Measurements from ENCODE around the gene SMPD2. TPM values are rescaled to one million over a fixed set of nuclear protein-coding genes. Genes with fewer than 3 reads are reported as not detected.
A peak's percentile ranks its signal among the peaks of the same experiment; 100 is the strongest.

Gene SMPD2
- total and polyA plus RNA-seq, 9 of the 15 experiments (the other 6 are each of a cell fraction or from before 2014, with no cell fraction given): 0.13 to 21.8 (median 18.3) TPM

DNA sequence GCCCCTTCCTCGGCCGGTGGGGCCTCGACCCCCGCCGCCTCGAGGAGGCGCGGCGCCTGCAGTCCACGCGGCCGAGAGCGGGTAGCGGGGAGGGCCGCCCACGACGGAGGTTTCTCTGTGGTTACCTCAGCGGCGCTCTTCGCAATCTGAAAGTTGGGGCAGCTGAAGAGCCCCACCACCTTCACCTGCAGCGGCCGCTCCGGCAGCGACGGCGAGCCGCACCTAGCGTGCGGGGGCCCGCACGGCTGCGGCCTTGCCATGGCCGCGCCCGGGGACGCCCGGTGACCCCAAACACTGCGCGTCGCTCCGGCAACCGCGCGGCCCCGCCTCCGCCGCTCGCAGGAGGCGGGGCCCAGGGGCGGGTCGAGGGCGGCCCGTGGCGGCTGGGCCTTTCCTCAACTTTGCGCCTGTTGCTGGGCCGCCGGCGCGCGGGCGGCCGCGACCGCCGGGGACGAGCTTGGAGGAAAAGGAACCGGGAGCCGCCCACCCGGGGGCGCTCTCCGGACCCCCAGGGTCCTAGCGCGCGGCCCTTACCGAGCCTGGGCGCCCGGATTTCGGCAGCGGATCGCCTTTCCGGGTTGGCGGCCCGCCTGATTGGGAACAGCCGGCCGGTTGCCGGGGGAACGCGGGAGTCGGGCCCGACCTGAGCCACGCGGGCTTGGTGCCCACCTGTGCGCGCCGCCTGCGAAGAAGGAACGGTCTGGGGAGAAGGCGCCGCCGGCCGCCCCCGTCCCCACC lies at the start of gene SMPD2, which contains the start of gene PPIL6 (continued):
- TF ChIP-seq, protein P1, sequence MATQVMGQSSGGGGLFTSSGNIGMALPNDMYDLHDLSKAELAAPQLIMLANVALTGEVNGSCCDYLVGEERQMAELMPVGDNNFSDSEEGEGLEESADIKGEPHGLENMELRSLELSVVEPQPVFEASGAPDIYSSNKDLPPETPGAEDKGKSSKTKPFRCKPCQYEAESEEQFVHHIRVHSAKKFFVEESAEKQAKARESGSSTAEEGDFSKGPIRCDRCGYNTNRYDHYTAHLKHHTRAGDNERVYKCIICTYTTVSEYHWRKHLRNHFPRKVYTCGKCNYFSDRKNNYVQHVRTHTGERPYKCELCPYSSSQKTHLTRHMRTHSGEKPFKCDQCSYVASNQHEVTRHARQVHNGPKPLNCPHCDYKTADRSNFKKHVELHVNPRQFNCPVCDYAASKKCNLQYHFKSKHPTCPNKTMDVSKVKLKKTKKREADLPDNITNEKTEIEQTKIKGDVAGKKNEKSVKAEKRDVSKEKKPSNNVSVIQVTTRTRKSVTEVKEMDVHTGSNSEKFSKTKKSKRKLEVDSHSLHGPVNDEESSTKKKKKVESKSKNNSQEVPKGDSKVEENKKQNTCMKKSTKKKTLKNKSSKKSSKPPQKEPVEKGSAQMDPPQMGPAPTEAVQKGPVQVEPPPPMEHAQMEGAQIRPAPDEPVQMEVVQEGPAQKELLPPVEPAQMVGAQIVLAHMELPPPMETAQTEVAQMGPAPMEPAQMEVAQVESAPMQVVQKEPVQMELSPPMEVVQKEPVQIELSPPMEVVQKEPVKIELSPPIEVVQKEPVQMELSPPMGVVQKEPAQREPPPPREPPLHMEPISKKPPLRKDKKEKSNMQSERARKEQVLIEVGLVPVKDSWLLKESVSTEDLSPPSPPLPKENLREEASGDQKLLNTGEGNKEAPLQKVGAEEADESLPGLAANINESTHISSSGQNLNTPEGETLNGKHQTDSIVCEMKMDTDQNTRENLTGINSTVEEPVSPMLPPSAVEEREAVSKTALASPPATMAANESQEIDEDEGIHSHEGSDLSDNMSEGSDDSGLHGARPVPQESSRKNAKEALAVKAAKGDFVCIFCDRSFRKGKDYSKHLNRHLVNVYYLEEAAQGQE (IDR thresholded peaks at IDR 0.05; ENCODE audit: borderline replicate concordance): peak; percentile 91
- TF ChIP-seq, protein P1 (CRISPR knock-in tag; IDR thresholded peaks at IDR 0.05; ENCODE audit: low read depth): no peak
- TF ChIP-seq, protein P2, sequence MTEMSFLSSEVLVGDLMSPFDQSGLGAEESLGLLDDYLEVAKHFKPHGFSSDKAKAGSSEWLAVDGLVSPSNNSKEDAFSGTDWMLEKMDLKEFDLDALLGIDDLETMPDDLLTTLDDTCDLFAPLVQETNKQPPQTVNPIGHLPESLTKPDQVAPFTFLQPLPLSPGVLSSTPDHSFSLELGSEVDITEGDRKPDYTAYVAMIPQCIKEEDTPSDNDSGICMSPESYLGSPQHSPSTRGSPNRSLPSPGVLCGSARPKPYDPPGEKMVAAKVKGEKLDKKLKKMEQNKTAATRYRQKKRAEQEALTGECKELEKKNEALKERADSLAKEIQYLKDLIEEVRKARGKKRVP (CRISPR knock-in tag; IDR thresholded peaks at IDR 0.05): peak; percentile 78
- TF ChIP-seq ZNF57 (CRISPR knock-in tag; IDR thresholded peaks at IDR 0.05): no peak
- peak; percentile 75 for TF ChIP-seq POLR2A (conservative IDR thresholded peaks at IDR 0.05)
- no peak for TF ChIP-seq ZNF347 (CRISPR knock-in tag; IDR thresholded peaks at IDR 0.05; ENCODE audit: low read depth)
- TF ChIP-seq SAP30 (IDR thresholded peaks at IDR 0.05; ENCODE audit: borderline replicate concordance, insufficient read depth, low read depth, low read length, poor library complexity, severe bottlenecking): peak; percentile 87
- TF ChIP-seq, protein P3, sequence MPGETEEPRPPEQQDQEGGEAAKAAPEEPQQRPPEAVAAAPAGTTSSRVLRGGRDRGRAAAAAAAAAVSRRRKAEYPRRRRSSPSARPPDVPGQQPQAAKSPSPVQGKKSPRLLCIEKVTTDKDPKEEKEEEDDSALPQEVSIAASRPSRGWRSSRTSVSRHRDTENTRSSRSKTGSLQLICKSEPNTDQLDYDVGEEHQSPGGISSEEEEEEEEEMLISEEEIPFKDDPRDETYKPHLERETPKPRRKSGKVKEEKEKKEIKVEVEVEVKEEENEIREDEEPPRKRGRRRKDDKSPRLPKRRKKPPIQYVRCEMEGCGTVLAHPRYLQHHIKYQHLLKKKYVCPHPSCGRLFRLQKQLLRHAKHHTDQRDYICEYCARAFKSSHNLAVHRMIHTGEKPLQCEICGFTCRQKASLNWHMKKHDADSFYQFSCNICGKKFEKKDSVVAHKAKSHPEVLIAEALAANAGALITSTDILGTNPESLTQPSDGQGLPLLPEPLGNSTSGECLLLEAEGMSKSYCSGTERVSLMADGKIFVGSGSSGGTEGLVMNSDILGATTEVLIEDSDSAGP (CRISPR knock-in tag; IDR thresholded peaks at IDR 0.05): no peak
- no peak for TF ChIP-seq ZNF274 (IDR thresholded peaks at IDR 0.05; ENCODE audit: borderline replicate concordance, low read depth, low read length)
- peak; percentile 49; the same call in 1 of the 2 replicates for TF ChIP-seq SAFB (IDR thresholded peaks at IDR 0.05; ENCODE audit: borderline replicate concordance, low read depth, low read length)
- no peak for TF ChIP-seq NR2C1 (IDR thresholded peaks at IDR 0.05)
- 0 out of 2 replicates have a peak, but pooled peaks have one; percentile 27 for TF ChIP-seq NR2C1 (tag; IDR thresholded peaks at IDR 0.05)
- peak; percentile 78; the same call in 1 of the 2 replicates for TF ChIP-seq FOXP1 (CRISPR knock-in tag; IDR thresholded peaks at IDR 0.05)
- TF ChIP-seq, protein P4, sequence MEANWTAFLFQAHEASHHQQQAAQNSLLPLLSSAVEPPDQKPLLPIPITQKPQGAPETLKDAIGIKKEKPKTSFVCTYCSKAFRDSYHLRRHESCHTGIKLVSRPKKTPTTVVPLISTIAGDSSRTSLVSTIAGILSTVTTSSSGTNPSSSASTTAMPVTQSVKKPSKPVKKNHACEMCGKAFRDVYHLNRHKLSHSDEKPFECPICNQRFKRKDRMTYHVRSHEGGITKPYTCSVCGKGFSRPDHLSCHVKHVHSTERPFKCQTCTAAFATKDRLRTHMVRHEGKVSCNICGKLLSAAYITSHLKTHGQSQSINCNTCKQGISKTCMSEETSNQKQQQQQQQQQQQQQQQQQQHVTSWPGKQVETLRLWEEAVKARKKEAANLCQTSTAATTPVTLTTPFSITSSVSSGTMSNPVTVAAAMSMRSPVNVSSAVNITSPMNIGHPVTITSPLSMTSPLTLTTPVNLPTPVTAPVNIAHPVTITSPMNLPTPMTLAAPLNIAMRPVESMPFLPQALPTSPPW (CRISPR knock-in tag; IDR thresholded peaks at IDR 0.05): peak; percentile 88
- no peak for TF ChIP-seq SRSF3 (IDR thresholded peaks at IDR 0.05; ENCODE audit: insufficient read depth, low read length)
- TF ChIP-seq ZSCAN29 (IDR thresholded peaks at IDR 0.05): 0 out of 2 replicates have a peak, but pooled peaks have one; percentile 59
